Panc1 (cell line): ENCODE measurements around the gene OR9A4. TPM values are rescaled to one million over a fixed set of nuclear protein-coding genes. Genes with fewer than 3 reads are reported as not detected.

Source experiments
- ATAC-seq: fragments of 200-7000 bp; cut with Tn5 transposase; 2 replicates; pipeline ENCODE4 v1.9.1; 2020; ENCODE audit warnings: mild to moderate bottlenecking, moderate library complexity
- BruUV-seq: library from RNA; stranded (reverse); fragments of 400-500 nt; replicated peaks from 2 replicates; lab custom pipeline; 2021; lab: Mats Ljungman, UMichigan
- CTCF ChIA-PET: fragments of 300-600 bp; sonication (Branson Sonifier 250); formaldehyde crosslinking; loops from one replicate; lab custom pipeline; 2022; ENCODE audit warnings: antibody characterized with exemption; lab: Charles Lee
- POLR2A ChIA-PET: fragments of 300-600 bp; sonication (Branson Sonifier 250); formaldehyde crosslinking; loops from one replicate; lab custom pipeline; 2022; ENCODE audit warnings: antibody characterized with exemption; lab: Charles Lee
- DNase-seq: peaks from one replicate; pipeline ENCODE4 v3.0.0-alpha.2; 2010; ENCODE audit warnings: low read depth, low spot score
- H3K27ac ChIP-seq: 2 replicates; pipeline ENCODE4 v1.5.1; 2011; ENCODE audit warnings: mild to moderate bottlenecking, low read length, inconsistent platforms
- H3K27me3 ChIP-seq: fragments of 200-500 bp; sonication (Bioruptor generic); 2 replicates; pipeline ENCODE4 v1.6.0; 2014; ENCODE audit warnings: low read length, inconsistent platforms; ENCODE audit not compliant: control insufficient read depth, insufficient read depth
- H3K36me3 ChIP-seq: fragments of 200-500 bp; sonication (Bioruptor generic); 2 replicates; pipeline ENCODE4 v1.5.1; 2014; ENCODE audit warnings: inconsistent platforms, mild to moderate bottlenecking, low read length, moderate library complexity; ENCODE audit not compliant: control insufficient read depth, insufficient read depth
- H3K4me1 ChIP-seq: 2 replicates; pipeline ENCODE4 v1.5.1; 2011; ENCODE audit warnings: inconsistent platforms, mild to moderate bottlenecking, low read length, moderate library complexity; ENCODE audit not compliant: control insufficient read depth, insufficient read depth
- H3K4me3 ChIP-seq, 2 experiments: 2 replicates each; pipeline ENCODE4 v1.5.1; 2011 to 2012; ENCODE audit warnings: low read depth in 2 of 2, low read length in 2 of 2, mild to moderate bottlenecking in 2 of 2, inconsistent platforms in 1 of 2, moderate library complexity in 1 of 2
- H3K9me3 ChIP-seq: fragments of 200-500 bp; sonication (Bioruptor generic); 2 replicates; pipeline ENCODE4 v1.5.1; 2014; ENCODE audit warnings: low read depth, mild to moderate bottlenecking, inconsistent platforms, low read length, moderate library complexity; ENCODE audit not compliant: control insufficient read depth, insufficient read depth
- CTCF ChIP-seq: fragments of 450-650 bp; IDR thresholded peaks from 2 replicates; pipeline ENCODE4 v1.5.1; 2017; ENCODE audit warnings: mild to moderate bottlenecking
- POLR2AphosphoS5 ChIP-seq: IDR thresholded peaks from 2 replicates; pipeline ENCODE4 v1.6.1; 2012; ENCODE audit warnings: mild to moderate bottlenecking, low read depth, low read length, moderate library complexity
- REST ChIP-seq, 2 experiments: IDR thresholded peaks; 2 replicates each; pipeline ENCODE4 v1.6.1; 2011 to 2012; ENCODE audit warnings: low read depth in 2 of 2, control low read depth in 1 of 2, low read length in 1 of 2, mild to moderate bottlenecking in 1 of 2, moderate library complexity in 1 of 2; ENCODE audit not compliant: insufficient read depth in 1 of 2
- SIN3A ChIP-seq: IDR thresholded peaks from 2 replicates; pipeline ENCODE4 v1.6.1; 2012; ENCODE audit warnings: low read depth, mild to moderate bottlenecking, low read length, moderate library complexity, borderline replicate concordance; ENCODE audit not compliant: insufficient read depth
- TCF7L2 ChIP-seq: IDR thresholded peaks from 2 replicates; pipeline ENCODE4 v1.6.1; 2011; ENCODE audit warnings: mild to moderate bottlenecking, low read depth, low read length, inconsistent platforms
- in situ Hi-C: cut with HindIII; loops from 2 replicates; pipeline ENCODE4 v1.10.0; 2016; ENCODE audit warnings: low sequenced_read_pairs, low pct_unique_long_range_greater_than_20kb
- intact Hi-C: fragments of 100-400 bp; cut with micrococcal nuclease; formaldehyde crosslinking; loops from one replicate; pipeline ENCODE4 v1.10.0; 2022; ENCODE audit not compliant: unreplicated experiment
- total RNA-seq: library from RNA; stranded (reverse); gene quantifications from one replicate; pipeline ENCODE4 v1.2.1, GENCODE V29; 2021; ENCODE audit not compliant: unreplicated experiment

OR9A4 gene
- total RNA-seq, 1 experiment from 2014 or later: not detected

DNA sequence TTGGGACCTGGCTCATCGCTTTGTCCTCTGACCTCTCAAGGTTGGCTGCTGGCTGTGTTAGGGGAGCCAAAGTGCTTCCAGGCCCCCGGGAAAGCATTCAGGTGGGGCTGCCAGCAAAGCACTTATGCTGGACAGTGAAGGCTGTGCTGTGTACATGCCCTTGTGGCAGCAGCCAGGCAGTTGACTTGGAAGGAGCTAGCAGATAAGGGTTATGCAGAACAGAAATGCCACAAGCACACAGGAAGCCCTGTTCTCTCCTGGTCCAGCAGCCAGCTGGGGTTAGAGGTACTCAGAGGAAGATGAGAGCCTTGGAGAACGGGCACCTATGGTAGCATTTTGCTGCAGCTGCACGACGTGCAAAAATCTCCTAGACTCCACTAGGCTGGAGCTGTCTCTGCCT, 35.2 kb upstream of the OR9A4 start:
- TF ChIP-seq SIN3A: no peak
- no peak for TF ChIP-seq TCF7L2
- ATAC-seq (no peak), DNase-seq (no peak)
- no peaks in the 10 kb centered on the region for H3K9me3 ChIP-seq
- H3K4me3 ChIP-seq: no peak overlapping the region
- in situ Hi-C loops (no loop called here), intact Hi-C loops (no loop called here)
- POLR2A ChIA-PET: no interaction called here
- no peaks in the 10 kb centered on the region for H3K36me3 ChIP-seq
- no peaks in the 10 kb centered on the region for H3K4me1 ChIP-seq
- CTCF ChIA-PET: no interaction called here
- H3K27ac ChIP-seq: no peak overlapping the region
- BruUV-seq: no TSS peak
- no peaks in the 10 kb centered on the region for H3K27me3 ChIP-seq

GRCh38 chr7:141884539-141885225, 31.5 kb upstream of the OR9A4 start:
- intact Hi-C loops: no loop called here
- ATAC-seq: no peak

More at GRCh38 chr7:141884539-141885225, 31.5 kb upstream of the OR9A4 start:
- BruUV-seq: no TSS peak
- Histone ChIP-seq H3K27me3 (no peaks in the 10 kb centered on the region), H3K4me1 (no peaks in the 10 kb centered on the region), H3K4me3 (no peak overlapping the region), H3K27ac (no peak overlapping the region), H3K36me3 (no peaks in the 10 kb centered on the region), H3K9me3 (no peaks in the 10 kb centered on the region)
- in situ Hi-C loops: no loop called here
- ChIA-PET POLR2A (no interaction called here), CTCF (no interaction called here)
- TF ChIP-seq POLR2AphosphoS5: no peak
- TF ChIP-seq CTCF: no peak
- no peak for TF ChIP-seq SIN3A
- no peak for TF ChIP-seq TCF7L2
- TF ChIP-seq REST (IDR thresholded peaks at IDR 0.05; ENCODE audit: insufficient read depth in 1 of 2, low read depth in 2 of 2, low read length in 1 of 2): no peak
- DNase-seq: no peak
